NCI-H774 (cell line): ENCODE results near the gene PIGQ.

Experiments used
- DNase-seq: peaks from one replicate; lab custom pipeline; 2025; lab: John Stamatoyannopoulos, UW

The PIGQ gene

DNA sequence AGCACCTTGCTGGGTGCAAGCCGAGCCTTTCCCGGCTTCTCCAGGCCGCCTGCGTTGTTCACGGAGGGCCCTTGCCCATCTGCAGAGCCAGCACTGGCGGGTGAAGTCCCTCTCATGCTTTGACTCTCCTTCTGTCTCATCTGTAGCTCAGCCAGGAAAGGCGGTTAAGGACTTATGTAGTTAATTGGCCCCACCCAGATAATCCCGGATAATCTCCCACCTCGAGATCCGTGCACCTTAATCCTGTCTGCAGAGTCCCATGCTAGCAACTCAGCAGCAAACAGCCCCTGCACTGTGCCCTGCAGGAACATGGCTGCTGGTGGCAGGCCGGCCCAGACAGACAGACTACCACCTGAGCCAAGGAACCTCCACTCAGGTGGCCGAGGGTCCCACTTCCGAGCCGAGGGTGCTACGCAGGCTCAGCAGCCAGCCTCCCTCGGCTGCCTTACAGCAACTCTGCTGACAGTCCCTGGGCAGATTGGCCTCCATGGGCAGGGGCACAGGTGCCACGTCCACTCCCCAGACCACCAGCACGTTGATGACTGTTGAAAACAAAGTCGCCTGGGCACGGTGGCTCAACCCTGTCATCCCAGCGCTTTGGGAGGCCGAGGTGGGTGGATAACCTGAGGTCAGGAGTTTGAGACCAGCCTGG is 37.0 kb downstream of the PIGQ start:
- DNase-seq: no peak

DNA sequence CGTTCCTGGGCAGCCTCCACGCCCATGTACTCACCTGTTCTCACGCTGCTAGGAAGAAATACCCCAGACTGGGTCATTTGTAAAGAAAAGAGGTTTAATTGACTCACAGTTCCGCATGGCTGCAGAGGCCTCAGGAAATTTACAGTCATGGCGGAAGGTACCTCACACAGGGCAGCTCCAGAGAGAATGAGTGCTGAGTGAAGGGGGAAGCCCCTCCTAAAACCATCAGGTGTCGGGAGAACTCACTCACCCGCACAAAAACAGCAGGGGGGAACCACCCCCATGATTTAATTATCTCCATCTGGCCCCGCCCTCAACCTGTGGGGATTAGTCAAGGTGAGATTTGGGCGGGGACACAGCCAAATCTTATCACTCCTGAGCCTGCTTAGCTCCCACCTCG is 38.3 kb downstream of the PIGQ start:
- DNase-seq: no peak

DNA sequence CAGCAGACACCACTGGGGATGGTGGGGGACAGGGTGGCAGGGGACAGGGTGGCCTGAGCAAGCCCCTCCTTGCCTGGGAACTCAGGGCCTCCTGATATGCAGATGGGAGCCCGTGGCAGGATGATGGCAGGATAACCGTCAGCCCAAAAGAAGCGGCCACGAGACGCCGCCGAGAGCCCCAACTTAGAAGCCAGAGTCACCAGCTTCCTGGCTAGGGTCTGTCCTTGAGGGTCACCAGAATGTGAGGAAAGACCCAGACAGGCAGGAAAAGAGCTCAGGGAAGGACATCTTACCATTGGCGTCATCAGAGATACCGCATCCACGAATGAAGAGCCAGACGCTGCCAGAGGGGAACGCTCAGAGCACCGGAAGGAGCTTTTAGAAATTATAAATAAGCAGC is 39.5 kb downstream of the PIGQ start:
- DNase-seq: no peak

DNA sequence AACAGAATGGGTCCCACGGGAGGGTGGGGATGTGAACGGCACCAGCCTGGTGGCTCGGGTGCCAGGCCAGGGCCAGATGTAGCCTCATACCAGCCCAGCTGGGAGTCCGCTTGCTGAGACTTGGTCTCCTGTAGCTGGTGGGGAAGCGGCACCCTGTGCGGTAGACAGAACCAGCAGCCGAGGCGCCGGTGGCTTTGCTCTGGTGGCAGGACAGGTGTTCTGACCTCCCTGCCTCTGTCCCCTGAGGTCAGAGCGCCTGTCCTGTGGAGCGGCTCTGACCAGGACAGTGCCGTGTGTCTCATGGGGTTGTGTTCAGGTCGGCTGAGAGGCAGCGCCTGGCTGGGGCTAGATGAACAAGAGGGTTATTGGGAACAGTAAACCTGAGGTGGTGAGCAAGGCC is 40.2 kb downstream of the PIGQ start:
- no peak for DNase-seq

GRCh38 chr16:610513-611381 is 41.0 kb downstream of the PIGQ start:
- no peak for DNase-seq

- no peak for DNase-seq
Measured at GRCh38 chr16:615122-615521, 45.4 kb downstream of the PIGQ start.

DNA sequence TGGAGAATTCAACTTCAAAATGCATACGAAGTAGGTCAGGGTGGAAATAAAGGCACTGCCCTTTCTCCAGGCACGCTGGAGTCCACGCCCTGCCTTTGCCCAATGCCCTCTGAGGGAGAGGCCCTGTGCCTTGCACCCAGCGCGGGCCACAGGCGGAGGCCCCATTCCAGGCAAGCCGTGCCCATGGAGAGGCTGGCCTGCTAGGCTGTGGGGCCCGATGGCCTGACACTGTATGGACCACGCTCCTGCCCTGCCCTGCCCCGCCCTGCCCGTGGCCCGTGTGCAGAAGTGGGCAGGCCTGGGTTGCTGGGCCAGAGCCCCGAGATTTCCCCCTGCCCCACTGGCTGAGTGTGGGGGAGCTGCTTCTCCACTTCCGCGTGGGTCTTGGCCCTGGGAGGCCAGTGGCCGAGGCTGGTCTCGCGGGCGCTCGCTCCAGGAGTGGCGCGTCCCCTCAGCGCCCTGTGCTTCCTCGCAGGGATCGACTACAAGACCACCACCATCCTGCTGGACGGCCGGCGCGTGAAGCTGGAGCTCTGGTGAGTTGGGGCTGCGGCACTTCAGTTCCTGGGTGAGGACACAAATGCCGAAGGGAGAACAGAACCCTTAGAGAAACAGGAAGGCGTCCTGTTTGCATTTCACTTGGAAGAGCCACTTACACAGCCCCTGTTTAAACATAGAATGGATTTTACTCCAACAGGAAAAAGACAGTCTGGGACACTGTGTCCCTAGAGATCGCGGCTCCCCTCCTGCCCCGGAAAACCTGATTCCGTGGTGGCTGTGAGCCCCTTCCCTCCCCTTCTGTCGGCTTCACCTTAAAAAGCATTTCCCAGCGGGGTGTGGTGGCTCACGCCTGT is 47.2 kb downstream of the PIGQ start:
- DNase-seq: no peak

GRCh38 chr16:617855-618254 is 48.1 kb downstream of the PIGQ start:
- DNase-seq: no peak

DNA sequence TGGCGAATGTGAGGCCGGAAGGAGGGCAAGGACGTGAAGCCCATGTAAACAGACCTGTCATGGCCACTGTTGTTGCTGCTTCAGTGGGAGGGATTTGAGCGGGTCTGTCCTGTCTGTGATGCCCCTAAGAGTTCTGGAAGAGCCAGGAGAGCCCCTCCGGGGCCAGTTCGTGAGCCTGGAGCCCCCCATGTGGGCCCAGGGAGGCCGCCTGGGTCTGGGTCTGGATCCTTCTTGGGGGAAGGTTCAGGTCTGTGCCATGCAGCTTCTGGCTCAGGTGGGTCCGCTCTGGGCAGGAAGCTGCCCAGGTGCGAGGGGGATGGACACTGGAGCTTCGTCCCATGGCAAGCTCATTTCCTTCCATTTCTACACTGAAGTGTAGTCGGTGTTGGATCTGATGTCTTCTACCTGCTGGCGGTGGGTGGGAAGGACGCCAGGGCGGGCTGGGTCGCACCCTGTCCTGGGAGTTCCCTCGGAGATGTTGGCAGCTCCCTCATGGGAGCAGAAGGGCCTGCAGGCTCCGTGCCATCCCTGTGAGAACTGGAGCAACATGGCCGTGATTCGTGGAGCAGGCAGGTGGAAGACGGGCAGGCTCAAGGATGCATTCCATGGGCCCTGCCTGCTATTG is 49.8 kb downstream of the PIGQ start:
- DNase-seq: no peak

GRCh38 chr16:620700-621525 is 51.1 kb downstream of the PIGQ start:
- DNase-seq: no peak

DNA sequence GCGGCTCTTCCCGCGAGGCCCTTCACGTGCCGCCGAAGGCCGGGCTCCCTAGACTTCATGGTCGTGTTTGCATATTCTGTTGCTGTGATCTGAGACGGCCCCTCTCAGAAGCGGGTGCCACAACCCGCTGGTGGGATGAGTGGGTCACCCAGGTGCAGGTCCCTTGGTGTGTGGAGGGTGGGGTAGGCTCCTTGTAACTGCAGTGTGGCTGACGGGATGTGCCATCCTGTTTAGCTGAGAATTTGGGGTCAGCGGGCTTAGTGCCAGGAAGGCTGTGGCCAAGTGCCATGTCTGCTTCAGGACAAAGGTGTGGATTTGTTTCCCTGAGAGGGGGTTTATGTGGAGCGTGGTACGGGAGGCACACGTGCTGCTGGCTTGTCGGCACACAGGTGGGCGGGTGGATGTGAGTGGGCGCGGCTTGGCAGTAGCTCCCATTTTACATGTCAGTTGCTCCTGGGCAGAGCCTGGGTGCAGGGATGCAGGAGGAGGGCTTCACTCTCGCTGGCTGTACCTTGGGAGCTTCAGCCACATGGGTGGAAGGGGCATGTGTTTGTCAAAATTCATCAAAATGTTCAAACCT is 51.8 kb downstream of the PIGQ start:
- DNase-seq: no peak

- no peak for DNase-seq
Measured at GRCh38 chr16:622920-623280, 53.1 kb downstream of the PIGQ start.

GRCh38 chr16:624526-625070 is 54.8 kb downstream of the PIGQ start:
- DNase-seq: no peak

DNA sequence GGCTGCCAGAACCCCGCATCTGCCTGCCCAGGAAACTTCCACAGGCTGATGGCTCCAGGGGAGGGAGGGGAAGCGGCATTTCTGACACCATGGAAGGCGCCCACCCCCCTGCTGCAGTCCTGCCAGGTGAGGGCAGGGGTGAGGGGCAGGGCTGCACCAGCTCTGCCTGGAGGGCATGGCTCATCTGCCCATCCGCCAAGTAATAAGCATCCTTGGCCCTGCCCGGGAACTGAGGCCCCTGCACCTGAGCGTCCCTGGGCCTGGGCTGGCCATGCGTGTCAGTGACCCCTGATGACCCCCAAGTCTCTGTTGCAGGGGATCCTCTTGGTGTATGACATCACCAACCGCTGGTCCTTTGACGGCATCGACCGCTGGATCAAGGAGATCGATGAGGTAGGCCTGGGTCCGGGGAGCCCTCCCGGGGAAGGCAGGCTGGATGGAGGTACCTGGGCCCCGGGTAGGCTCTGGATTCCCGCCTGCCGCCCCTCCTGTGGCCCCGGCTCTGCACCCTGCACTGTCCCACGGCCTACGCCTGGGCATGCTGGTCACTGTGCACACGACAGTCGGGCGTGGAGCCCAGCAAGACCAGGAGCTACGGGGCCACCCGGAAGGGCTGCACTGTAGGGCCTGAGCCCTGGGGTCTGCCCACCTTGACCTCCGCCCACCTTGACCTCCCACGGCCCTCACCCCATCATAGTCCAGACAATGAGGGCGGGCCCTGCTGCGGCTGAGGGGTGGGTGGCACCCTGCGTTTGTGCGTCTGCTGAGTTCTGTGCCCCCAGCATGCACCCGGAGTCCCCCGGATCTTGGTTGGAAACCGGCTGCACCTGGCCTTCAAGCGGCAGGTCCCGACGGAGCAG is 55.6 kb downstream of the PIGQ start:
- no peak for DNase-seq

DNA sequence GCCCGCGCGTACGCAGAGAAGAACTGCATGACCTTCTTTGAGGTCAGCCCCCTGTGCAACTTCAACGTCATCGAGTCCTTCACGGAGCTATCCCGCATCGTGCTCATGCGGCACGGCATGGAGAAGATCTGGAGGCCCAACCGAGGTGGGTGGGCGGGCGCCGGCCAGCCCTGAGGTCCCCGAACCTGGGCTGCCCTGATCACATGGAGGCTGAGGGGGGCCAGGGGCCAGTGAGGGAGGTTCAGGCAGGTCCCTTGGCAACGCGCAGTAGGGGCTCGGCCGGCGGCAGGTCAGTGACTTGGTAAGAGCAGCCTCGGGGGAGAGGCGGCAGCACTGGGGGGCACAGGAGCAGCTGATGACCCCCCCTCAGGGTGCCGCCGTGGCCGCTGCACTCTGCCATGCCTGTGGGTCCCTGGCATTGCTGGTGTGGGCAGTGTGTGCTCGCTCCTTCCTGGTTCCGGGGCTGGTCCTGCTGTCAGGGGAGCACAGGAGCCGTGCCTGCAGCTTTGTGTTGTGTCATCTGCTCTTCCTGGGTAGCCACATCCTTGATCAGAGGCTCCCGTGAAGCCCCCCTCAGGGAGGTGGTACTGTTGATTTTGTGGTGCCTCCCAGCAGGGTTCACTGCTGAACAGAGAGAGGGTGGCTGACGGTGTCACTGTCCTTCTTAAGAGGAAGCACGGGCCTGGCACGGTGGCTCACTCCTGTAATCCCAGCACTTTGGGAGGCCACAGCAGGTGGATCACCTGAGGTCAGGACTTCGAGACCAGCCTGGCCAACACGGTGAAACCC is 56.4 kb downstream of the PIGQ start:
- DNase-seq: no peak

GRCh38 chr16:626787-627453 is 57.2 kb downstream of the PIGQ start:
- DNase-seq: no peak

- DNase-seq: no peak
Measured at GRCh38 chr16:627454-628239, 57.9 kb downstream of the PIGQ start.
